HG02840 (cell line): ENCODE data around the gene OGFOD2.
"Not testable (repeated sequence)": the region's sequence is repeated elsewhere in the genome, so short reads cannot be mapped to it uniquely, and the experiment has no call there.

Source experiments
- ATAC-seq: cut with Tn5 transposase; IDR thresholded peaks from one replicate; pipeline ENCODE4 v1.9.1; 2021; ENCODE audit warnings: mild to moderate bottlenecking, moderate library complexity, moderate number of reproducible peaks; ENCODE audit not compliant: unreplicated experiment, low FRiP score

OGFOD2 gene

DNA sequence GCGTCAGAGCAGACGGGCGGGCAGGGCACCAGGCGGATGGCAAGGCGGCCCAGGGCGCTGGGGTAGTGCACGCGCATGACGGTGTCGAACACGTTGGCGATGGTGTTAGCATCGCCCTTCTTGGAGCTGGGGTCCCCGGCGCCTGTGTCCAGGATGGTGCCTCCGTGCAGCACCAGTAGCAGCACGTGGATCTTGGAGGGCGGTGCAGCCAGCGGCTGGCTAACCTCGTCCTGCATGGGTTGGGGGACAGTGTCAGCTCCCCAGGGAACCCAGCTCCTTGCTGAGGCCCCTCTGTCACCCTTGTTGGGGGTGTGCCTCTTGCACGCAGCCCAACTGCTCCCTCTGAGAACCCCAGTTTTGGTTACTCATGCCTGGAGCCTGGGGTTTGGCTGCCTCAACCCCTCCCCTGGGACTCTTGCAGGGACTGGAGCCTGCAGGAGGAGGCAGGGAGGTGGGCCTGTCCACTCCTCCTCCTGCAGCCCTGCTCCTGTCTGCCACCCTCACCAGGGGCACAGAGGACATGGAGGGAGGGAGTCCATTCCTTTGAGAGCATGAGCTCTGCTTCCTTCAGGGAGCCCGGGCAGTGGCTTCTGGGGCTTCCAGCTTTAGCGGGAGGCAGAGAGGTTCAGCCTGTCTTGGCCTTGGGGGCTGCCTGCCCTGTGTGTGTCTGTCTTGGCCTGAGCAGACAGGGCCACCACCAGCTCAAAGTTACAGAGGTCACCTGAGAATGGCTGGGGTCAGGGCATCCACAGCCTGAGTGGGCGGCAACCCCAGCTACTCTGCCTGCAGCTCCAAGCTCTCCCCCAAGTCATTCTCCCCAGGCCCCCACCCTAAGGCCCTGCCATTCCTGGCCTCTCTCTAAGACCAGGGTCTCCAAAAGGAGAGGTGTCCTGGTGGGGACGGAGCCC, 22.6 kb downstream of the OGFOD2 start:
- ATAC-seq = no peak

DNA sequence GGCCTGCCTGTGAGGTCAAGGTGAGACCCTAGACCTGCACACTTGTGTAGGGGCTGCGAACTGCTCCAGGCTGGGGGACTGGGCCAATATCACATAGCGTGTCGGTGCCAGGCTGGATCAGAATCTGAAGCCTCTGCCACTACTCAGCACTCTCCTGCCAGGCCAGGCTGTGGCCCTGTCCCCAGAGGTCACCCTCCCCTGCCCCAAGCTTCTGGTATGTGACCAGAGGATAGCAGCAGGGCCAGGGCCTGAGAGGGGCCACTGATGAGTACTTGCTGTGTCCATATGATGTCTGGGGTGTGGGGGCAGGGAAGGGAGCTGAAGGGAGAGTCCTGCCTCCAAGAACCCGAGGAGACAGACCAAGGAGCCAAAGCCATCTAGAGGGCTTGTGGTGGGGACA, 23.3 kb downstream of the OGFOD2 start:
- no peak for ATAC-seq

DNA sequence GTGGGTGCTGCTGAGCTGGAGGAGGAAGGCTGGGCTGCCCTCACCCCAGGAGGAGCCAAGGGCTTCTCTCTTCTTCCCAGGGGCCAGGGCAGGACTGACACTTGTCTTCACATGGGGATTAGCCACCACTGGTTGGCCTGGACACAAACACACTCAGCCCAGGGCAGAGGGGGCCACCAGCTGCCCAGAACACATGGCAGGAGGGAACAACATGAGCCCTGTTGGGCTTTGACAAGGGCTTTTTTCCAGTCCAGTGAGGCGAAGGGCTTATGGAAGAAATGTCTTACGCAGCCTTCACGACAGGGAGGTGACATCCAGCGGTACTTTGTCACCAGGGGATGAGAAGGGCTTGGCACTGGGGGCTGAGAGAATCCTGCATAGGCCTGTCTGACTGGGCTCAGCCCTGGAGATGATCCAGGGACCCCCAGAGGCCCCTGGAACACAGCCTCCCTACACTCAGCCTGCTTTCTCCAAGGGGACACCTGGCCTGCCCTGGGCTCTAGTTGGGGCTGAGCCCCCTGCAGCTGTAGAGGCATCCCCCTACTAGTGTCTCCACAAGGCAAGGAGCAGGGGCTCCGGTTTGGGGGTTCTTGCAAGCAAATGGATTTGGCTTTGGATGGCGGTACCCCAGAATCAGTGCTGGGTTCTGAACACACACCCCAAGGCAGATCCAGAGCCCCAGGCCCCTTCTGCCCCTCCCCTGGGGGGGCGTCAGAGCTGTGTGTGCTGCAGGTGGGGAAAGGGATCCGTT, 24.3 kb downstream of the OGFOD2 start:
- no peak for ATAC-seq

DNA sequence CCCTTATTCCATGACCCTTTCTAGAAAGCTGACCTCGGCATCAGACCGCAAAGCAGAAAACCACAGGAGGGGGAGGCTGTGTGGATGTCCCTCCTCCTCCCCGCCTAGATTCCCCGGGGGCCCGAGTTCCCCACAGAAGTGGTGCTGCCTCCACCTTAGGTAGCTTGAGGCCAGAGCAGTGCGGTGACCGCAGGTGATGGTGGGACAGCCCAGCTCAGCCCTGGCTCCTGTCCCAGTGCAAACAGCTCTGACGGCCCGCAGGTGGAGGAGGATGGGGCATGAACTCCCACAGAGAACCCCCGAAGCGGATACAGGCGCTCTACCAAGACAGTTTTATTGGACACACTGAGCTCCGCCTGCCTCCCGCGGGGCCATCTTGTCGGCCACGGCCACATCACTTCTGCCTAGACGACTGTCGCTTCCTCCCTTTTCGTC, 25.0 kb downstream of the OGFOD2 start:
- ATAC-seq = no peak

DNA sequence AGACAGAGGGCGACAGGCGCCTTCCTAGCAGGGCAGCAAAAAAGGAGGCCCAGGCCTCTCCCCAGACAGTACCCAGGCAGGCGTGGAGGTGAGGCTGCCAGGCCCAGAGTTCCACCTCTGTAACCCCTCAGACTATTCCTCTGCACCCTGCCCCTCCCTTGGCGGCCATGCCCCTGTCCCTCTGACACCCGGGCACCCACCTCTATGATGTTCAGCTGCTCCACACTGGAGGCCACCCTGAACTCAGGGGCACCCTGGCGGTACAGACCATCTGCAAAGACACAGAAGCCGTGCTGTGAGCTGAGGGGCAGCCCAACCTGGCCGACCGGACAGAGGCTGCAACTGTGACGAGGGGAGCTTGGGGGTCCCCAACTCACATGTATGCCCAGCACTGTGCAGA, 25.5 kb downstream of the OGFOD2 start:
- ATAC-seq = no peak

DNA sequence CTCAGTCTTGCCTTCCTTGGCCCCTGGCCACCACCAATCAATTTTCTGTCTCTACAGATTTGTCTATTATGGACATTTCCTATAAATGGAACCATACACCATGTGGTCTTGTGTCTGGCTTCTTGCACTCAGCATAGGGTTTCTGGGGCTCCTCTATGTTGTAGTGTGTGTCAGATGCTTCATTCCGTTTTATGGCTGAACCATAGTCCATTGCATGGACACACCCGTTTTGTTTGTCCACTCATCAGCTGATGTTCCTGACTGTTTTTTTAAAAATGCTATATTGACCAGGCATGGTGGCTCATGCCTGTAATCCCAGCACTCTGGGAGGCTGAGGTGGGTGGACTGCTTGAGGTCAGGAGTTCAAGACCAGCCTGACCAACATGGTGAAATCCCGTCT, 26.4 kb downstream of the OGFOD2 start:
- no peak for ATAC-seq

DNA sequence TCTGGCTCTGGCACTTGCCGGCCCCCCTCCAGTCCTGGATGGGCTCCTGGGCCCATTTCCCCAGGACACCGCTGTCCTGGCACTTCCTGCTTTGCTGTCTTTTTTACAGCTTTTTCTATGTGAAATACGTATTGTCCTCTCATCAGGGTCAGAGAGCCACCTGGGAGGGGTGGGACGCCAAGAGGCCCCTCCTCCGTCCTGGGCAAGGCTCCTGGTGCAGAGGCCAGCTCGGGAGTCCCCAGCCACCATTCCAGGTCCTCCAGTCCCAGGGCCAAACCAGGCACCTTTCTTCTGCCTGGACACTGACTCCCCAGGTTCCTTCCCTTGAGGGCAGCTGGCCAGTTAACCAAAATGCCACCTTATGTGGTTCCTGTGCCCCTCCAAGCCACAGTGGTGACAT, 28.2 kb downstream of the OGFOD2 start:
- ATAC-seq = no peak

DNA sequence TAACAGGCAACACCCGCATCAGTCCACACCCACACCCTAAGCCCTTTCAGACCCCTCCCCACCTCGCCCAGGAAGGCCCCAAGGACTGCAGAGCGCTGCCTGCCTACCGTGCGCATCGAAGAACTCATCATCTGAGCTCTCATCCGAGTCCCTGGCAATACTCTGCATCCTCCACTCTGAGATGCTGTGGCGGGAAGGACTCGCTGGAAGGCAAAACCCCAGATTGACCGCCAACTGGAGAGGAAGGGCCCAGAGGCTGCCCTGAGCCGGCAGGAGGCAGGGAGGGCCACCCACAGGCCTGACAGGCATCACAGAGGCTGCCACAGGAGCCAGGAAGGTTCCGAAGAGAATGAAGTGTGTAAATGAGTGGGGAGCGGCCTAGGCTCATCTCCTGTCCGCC, 29.2 kb downstream of the OGFOD2 start:
- no peak for ATAC-seq

DNA sequence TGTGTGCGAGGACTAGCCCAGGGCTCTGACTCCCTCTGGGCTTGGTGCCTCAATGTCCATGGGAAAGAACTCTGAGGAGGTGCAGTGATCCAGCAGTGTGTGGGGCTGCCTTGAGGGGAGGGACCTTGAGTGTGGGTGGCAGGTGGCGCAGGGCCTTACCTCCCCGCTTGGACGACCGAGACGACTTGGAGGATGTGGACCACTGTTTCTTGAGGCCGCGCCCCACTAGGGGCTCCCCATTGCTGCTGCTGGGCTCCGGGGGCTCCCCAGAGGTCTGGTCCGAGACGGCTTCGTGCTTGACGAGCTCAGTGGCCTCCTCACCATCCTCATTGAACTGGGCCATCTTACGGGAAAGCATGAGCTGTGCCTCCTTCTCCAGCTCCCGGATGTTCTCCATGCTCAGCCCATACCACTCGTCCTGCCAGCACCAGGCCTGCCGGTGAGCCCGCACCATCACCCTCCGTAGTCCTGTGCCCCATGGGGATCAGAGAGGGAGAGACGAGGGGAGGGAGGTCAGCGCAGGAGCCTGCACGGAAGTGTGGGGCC, 30.1 kb downstream of the OGFOD2 start:
- no peak for ATAC-seq

DNA sequence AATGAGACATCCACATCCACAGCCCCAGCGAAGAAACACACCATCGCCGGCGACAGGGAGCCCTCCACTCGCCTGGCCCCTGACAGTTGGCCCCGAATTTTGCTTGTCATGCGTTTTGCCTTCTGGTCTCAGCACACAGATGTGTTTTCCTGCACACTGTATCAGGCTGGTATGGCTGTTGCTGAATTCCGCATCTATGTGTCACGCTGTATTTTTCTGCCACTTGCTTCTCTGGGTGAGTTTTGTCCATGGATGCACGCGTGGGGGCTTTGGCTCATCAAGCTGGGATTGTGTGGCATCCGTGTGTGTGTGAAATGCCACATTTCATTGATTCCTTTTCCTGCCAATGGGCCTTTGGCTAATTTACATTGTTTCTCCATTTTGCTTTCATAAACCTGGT, 31.9 kb downstream of the OGFOD2 start:
- ATAC-seq = no peak

DNA sequence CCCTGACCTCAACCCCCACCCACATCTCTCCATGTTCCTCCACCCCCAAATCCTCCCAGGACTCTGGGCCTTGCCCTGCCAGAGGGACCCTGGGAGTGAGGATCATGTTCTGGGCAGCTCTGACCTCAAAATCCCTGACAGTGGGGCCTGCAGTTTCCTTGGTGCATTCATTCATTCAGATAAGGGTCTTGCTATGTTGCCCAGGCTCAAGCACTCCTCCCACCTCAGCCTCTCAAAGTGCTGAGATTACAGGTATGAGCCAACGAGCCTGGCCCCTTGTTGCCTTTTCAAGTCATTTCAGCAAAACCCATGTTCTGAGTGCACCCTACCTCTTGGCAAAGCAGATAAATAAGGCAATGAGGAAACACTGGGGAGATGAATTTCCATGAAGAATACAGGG, 35.1 kb downstream of the OGFOD2 start:
- no peak for ATAC-seq

DNA sequence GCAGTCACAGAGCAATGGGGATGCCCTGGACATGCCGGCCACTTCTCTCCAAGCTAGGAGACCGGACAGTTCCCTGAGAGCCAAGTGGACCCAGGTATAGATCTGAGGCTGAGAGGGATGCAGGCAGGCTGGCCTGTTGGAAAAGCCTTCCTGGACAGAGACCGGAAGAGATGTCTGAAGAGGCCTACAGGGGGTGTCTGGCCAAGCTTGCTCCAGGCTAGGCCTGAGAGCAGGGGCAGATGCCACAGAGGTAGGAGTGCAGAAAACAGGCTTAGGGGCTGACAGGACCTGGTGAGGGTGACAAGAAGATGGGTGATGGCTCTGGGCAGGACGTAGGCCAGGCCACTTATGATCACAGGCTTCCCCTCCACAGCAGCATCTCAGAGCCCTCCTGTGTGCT, 35.6 kb downstream of the OGFOD2 start:
- no peak for ATAC-seq

DNA sequence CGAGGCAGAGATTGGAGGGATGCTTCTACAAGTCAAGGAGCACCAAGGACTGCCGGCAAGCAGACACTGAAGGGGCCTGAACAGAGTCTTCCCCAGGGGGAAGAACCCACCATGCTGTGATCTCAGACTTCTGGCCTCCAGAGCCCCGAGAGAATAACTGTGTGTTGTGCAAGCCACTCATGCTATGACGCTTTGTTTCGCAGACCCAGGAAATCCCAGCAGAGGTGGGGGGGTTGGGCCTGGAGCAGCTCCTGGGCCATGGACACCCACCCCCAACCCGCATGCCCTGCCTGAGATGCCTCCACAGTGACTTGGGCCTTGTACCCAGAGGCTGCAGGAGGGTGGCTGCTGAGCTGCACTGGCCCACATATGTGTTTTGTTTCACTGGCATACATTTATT, 36.7 kb downstream of the OGFOD2 start:
- no peak for ATAC-seq

DNA sequence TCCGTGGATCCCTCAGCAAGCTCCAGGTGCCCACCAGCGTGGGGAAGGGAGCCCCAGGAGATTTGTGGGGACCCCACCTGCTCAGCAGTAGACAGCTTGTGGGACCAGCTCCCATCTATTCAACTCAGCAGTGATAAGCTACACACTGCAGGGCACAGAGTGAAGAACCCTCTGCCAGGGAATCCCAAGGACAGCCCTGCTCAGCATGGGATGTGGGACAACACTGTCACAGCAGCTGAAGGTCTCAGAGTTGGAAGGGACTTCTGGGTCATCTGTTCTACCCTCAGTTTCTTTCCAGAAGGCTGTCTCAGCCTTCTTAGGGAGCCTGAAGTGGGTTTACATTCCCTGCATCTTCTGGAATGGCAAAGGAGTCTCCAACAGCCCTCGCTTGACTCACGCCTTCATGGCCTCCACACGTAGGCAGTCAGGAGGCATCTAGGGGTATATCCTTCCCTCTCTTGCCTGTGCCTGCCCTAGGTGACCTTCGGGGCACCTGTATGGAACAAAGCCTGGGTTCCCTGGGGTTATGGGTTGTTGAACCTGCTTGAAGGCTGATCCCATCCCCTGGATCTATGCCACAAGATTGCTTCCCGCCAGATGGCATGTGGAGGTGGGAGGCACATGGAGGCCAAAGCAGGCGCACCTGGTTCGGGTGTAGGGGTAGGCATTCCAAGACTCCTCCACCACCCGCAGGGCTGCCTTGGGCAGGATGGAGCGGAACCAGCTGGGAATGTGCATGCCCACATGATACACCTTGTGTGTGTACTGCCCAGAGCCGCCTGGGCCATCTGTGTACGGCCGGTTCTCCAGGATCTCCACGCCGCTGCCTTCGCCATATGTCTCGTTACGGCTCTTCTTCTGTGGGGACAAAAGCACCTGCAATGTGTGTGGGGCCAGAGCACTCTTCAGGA, 38.4 kb downstream of the OGFOD2 start:
- no peak for ATAC-seq

DNA sequence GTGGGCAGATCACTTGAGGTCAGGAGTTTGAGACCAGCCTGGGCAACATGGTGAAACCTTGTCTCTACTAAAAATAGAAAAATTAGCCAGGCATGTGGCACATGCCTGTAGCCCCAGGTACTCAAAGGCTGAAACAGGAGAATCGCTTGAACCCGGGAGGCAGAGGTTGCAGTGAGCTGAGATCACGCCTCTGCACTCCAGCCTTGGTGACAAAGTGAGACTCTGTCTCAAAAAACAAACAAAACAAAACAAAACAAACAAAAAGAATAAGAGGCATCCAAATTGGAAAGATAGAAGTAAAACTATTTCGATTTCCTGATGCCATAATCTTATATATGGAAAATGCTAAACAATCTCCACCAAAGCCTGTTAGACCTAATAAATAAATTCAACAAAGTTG, 39.4 kb downstream of the OGFOD2 start:
- not testable (repeated sequence) for ATAC-seq

DNA sequence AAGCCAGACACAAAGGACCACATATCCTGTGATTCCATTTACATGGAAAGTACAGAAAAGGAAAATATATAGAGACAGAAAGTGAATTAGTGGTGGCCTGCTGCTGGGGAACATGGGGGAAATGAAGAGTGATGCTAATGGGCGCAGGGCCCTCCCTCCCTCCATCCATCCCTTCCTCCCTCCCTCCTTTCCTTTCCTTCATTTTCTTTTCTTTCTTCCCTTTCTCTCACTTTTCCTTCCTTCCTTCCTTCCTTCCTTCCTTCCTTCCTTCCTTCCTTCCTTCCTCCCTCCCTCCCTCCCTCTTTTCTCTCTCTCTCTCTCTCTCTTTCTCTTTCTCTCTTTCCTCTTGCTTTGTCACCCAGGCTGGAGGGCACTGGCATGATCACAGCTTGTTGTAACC, 42.7 kb downstream of the OGFOD2 start:
- ATAC-seq = no peak

DNA sequence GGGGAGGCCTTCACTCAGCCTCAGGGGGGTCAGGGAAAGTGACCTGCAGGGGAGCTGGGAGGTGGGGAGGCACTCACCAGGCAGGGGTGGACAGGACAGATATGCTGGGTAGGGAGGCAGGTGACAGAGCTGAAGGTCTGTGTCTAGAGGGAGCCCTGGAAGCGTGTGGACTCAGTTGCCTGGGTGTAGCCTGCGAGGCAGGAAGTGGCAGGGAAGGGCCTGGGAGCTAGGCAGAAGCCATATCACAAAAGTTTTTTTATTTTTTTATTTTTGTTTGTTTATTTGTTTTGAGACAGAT, 44.7 kb downstream of the OGFOD2 start:
- ATAC-seq = no peak

DNA sequence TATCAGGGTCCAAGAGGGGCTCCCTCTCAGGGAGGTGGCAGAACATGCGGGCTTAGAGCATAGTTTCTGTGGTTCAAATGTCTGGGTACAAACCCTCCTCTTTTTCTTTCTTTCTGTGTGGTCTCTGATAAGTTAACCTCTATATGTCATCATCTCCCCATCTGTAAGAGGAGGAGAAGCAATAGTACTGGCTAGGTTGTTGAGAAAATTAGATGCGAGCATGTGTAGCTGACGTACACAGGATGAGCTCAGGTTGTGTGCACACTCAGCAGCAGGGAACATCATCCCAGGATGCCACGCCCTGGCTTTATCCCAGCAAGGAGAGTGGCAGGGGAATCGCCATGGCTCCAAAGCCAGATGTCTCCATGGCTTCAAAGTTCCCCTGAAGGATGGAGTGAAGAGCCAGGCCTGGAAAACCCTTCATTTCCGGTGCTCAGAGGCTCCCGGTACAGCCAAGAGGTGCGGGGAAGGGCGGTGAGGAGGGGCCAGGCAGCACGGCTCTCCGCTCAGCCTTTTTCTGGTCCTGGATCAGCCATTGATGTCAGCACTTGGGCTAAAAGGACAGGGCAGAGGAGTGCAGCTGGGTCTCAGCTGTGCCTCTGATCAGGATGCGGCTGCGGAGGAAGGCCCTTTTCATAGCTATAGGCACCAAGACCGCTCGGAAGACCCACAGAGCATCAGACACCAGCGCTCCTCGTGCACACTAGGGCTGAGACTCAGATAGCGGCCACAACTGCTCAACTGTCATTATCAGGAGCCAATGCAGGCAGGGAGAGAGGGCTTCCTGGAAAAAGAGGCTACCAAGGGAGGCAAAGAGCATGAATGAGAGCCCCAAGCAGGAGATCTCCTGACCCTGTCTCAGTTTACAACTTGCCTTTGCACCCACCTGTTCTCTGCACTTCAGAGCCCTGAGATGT, 46.9 kb downstream of the OGFOD2 start:
- ATAC-seq = no peak

DNA sequence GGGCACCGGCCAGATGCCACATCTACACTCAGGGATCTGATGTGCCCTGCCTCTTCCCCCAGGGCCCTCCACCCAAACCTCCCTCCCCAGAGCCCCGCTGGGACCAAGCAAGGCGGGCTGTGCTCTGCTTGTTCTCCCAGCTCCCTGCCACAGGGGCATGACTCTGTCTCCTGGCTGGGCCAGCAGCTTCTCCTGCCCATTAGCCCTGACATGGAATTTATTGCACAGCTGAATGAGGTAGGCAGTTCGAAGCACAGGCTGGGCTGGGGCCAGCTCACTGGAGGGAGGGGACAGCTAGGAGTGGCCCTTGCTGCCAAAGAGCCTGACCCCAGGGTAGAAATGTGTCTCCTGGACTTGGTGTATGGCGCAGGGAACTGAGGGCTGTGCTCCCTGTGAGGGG, 47.8 kb downstream of the OGFOD2 start:
- no peak for ATAC-seq
